ENCODE data around the gene EHMT1. TPM values are rescaled to one million over a fixed set of nuclear protein-coding genes. Genes with fewer than 3 reads are reported as not detected.

The EHMT1 gene
- total and polyA plus RNA-seq, 2 donors = 37.3 to 56.9 TPM

GRCh38 chr9:137670391-137671195 lies 51.8 kb downstream of the EHMT1 start:
- 84% methylated on average over 25 of the region's 25 CpGs for WGBS
- no peaks in the 10 kb centered on the region for H3K27me3 ChIP-seq (ENCODE audit: control insufficient read depth in 2 of 2, insufficient read depth in 1 of 2, low read length in 1 of 2)
- no peak overlapping the region for H3K4me3 ChIP-seq (ENCODE audit: low read length in 2 of 2)
- no peak for DNase-seq (ENCODE audit: low read depth in 6 of 9, low spot score in 9 of 9)
- peaks cover 5 to 15% of the 10 kb centered on the region in 2 donors for H3K36me3 ChIP-seq (ENCODE audit: control insufficient read depth in 2 of 2, insufficient read depth in 2 of 2, low read length in 1 of 2)
- H3K4me1 ChIP-seq (ENCODE audit: control insufficient read depth in 2 of 2, insufficient read depth in 2 of 2, low read length in 2 of 2) = peaks cover 0 to 24% of the 10 kb centered on the region in 2 donors
- H3K9me3 ChIP-seq (ENCODE audit: control insufficient read depth in 2 of 2, insufficient read depth in 1 of 2, low read length in 1 of 2) = no peaks in the 10 kb centered on the region
- H3K27ac ChIP-seq (ENCODE audit: low read depth in 1 of 2, low read length in 1 of 2) = no peak overlapping the region

- DNase-seq (ENCODE audit: low read depth in 6 of 9, low spot score in 9 of 9) = no peak
- H3K27ac ChIP-seq (ENCODE audit: low read depth in 1 of 2, low read length in 1 of 2) = no peak overlapping the region
- peaks cover 0 to 23% of the 10 kb centered on the region in 2 donors for H3K4me1 ChIP-seq (ENCODE audit: control insufficient read depth in 2 of 2, insufficient read depth in 2 of 2, low read length in 2 of 2)
- H3K36me3 ChIP-seq (ENCODE audit: control insufficient read depth in 2 of 2, insufficient read depth in 2 of 2, low read length in 1 of 2) = peaks cover 0 to 9% of the 10 kb centered on the region in 2 donors
- H3K9me3 ChIP-seq (ENCODE audit: control insufficient read depth in 2 of 2, insufficient read depth in 1 of 2, low read length in 1 of 2) = no peaks in the 10 kb centered on the region
- H3K4me3 ChIP-seq (ENCODE audit: low read length in 2 of 2) = no peak overlapping the region
- WGBS = 94% methylated on average over 3 of the region's 3 CpGs
- no peaks in the 10 kb centered on the region for H3K27me3 ChIP-seq (ENCODE audit: control insufficient read depth in 2 of 2, insufficient read depth in 1 of 2, low read length in 1 of 2)
Measured at GRCh38 chr9:137671196-137671538, 52.4 kb downstream of the EHMT1 start.

DNA sequence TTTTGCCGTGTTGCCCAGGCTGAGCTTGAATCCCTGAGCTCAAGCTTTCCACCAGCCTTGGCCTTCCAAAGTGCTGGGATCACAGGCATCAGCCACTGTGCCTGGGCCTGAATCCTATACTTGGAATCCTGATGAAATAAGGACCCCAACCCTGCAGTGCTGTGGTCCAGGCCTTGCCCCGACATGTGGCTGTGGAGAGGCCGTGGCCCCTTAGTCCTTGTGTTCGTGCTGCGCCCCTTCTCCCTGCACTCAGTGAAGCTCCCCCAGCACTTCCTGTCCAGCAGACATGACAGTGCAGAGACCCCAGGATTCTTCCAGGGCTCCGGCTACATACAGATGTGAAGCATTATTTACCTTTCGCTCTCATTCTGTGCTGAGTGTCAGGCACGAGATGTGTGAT lies 52.9 kb downstream of the EHMT1 start:
- Histone ChIP-seq H3K27me3 (ENCODE audit: control insufficient read depth in 2 of 2, insufficient read depth in 1 of 2, low read length in 1 of 2) (no peaks in the 10 kb centered on the region), H3K27ac (ENCODE audit: low read depth in 1 of 2, low read length in 1 of 2) (no peak overlapping the region), H3K36me3 (ENCODE audit: control insufficient read depth in 2 of 2, insufficient read depth in 2 of 2, low read length in 1 of 2) (peaks cover 0 to 8% of the 10 kb centered on the region in 2 donors), H3K4me1 (ENCODE audit: control insufficient read depth in 2 of 2, insufficient read depth in 2 of 2, low read length in 2 of 2) (peaks cover 0 to 17% of the 10 kb centered on the region in 2 donors), H3K9me3 (ENCODE audit: control insufficient read depth in 2 of 2, insufficient read depth in 1 of 2, low read length in 1 of 2) (no peaks in the 10 kb centered on the region), H3K4me3 (ENCODE audit: low read length in 2 of 2) (no peak overlapping the region)
- DNase-seq (ENCODE audit: low read depth in 6 of 9, low spot score in 9 of 9) = no peak
- 96% methylated on average over 8 of the region's 8 CpGs for WGBS

- Histone ChIP-seq H3K36me3 (ENCODE audit: control insufficient read depth in 2 of 2, insufficient read depth in 2 of 2, low read length in 1 of 2) (peaks cover under 1 to 13% of the 10 kb centered on the region in 2 donors), H3K4me3 (ENCODE audit: low read length in 2 of 2) (no peak overlapping the region), H3K27me3 (ENCODE audit: control insufficient read depth in 2 of 2, insufficient read depth in 1 of 2, low read length in 1 of 2) (no peaks in the 10 kb centered on the region), H3K4me1 (ENCODE audit: control insufficient read depth in 2 of 2, insufficient read depth in 2 of 2, low read length in 2 of 2) (peaks cover 0 to 12% of the 10 kb centered on the region in 2 donors), H3K27ac (ENCODE audit: low read depth in 1 of 2, low read length in 1 of 2) (no peak overlapping the region), H3K9me3 (ENCODE audit: control insufficient read depth in 2 of 2, insufficient read depth in 1 of 2, low read length in 1 of 2) (no peaks in the 10 kb centered on the region)
- peak in 8 of 9 donors; percentile 21 to 71 (median 33) for DNase-seq (ENCODE audit: low read depth in 6 of 9, low spot score in 9 of 9)
- WGBS = 63% methylated on average over 13 of the region's 13 CpGs
Measured at GRCh38 chr9:137672907-137673791, 54.3 kb downstream of the EHMT1 start.

- 96% methylated on average over 10 of the region's 10 CpGs for WGBS
Measured at GRCh38 chr9:137673886-137674285, 55.1 kb downstream of the EHMT1 start.

DNA sequence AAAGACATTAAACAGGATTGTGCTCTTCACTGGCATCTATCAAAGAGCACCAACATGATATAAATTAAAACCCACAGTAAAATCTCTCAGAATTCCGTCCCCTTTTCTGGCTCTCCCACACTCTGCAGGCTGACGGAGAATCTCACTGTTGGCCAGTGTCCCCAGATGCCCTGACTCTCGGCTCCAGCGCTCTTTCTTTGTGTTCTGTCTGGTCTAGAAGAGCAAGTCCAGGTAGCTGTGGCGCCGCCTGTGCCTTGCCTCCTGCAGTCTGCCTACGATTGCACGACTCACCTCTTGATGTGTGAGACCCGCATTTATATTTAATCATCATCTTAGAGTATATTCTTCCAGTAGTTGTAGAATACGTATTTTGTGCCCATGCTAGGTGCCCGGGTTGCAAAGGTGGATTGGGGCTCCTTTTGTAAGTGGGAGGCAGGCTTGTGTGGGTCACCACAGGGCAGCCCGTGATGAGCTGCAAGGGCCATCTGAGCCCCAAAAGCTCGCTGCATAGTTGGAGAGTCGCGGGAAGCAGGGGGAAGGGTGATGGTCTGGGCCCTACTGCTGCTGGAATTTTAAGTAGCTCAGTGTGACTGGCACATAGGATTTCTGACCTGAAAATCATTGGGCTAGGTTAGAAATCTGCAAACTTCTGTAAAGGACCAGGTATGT lies 55.6 kb downstream of the EHMT1 start:
- 94% methylated on average over 15 of the region's 15 CpGs for WGBS
- H3K36me3 ChIP-seq (ENCODE audit: control insufficient read depth in 2 of 2, insufficient read depth in 2 of 2, low read length in 1 of 2) = peaks cover 3 to 12% of the 10 kb centered on the region in 2 donors
- no peak for DNase-seq (ENCODE audit: low read depth in 6 of 9, low spot score in 9 of 9)
- H3K4me3 ChIP-seq (ENCODE audit: low read length in 2 of 2) = no peak overlapping the region
- H3K27me3 ChIP-seq (ENCODE audit: control insufficient read depth in 2 of 2, insufficient read depth in 1 of 2, low read length in 1 of 2) = no peaks in the 10 kb centered on the region
- H3K4me1 ChIP-seq (ENCODE audit: control insufficient read depth in 2 of 2, insufficient read depth in 2 of 2, low read length in 2 of 2) = peaks cover 0 to 25% of the 10 kb centered on the region in 2 donors
- H3K9me3 ChIP-seq (ENCODE audit: control insufficient read depth in 2 of 2, insufficient read depth in 1 of 2, low read length in 1 of 2) = no peaks in the 10 kb centered on the region
- no peak overlapping the region for H3K27ac ChIP-seq (ENCODE audit: low read depth in 1 of 2, low read length in 1 of 2)

More at GRCh38 chr9:137673886-137674285, 55.1 kb downstream of the EHMT1 start:
- Histone ChIP-seq H3K27ac (ENCODE audit: low read depth in 1 of 2, low read length in 1 of 2) (no peak overlapping the region), H3K4me3 (ENCODE audit: low read length in 2 of 2) (no peak overlapping the region), H3K27me3 (ENCODE audit: control insufficient read depth in 2 of 2, insufficient read depth in 1 of 2, low read length in 1 of 2) (no peaks in the 10 kb centered on the region), H3K36me3 (ENCODE audit: control insufficient read depth in 2 of 2, insufficient read depth in 2 of 2, low read length in 1 of 2) (peaks cover 3 to 17% of the 10 kb centered on the region in 2 donors), H3K4me1 (ENCODE audit: control insufficient read depth in 2 of 2, insufficient read depth in 2 of 2, low read length in 2 of 2) (peaks cover 0 to 19% of the 10 kb centered on the region in 2 donors), H3K9me3 (ENCODE audit: control insufficient read depth in 2 of 2, insufficient read depth in 1 of 2, low read length in 1 of 2) (no peaks in the 10 kb centered on the region)
- no peak for DNase-seq (ENCODE audit: low read depth in 6 of 9, low spot score in 9 of 9)

DNA sequence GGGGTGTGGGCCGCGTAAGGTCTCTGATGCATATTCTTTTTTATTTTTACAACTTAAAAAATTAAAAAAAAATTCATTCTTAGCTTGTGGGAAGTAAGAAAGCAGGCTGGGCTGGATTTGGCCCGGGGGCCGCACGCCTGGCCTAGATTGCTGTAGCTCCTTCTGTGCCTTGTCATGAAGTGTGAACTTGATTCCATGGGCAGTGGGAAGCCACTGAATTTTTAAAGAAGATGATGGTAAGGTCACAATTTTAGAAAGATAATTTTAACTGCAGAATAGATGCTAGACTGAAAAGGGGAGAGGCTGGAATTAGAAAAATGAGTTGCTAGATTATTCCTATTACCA lies 56.1 kb downstream of the EHMT1 start:
- H3K27me3 ChIP-seq (ENCODE audit: control insufficient read depth in 2 of 2, insufficient read depth in 1 of 2, low read length in 1 of 2) = no peaks in the 10 kb centered on the region
- H3K27ac ChIP-seq (ENCODE audit: low read depth in 1 of 2, low read length in 1 of 2) = no peak overlapping the region
- H3K36me3 ChIP-seq (ENCODE audit: control insufficient read depth in 2 of 2, insufficient read depth in 2 of 2, low read length in 1 of 2) = peaks cover 3 to 10% of the 10 kb centered on the region in 2 donors
- H3K4me3 ChIP-seq (ENCODE audit: low read length in 2 of 2) = no peak overlapping the region
- no peaks in the 10 kb centered on the region for H3K9me3 ChIP-seq (ENCODE audit: control insufficient read depth in 2 of 2, insufficient read depth in 1 of 2, low read length in 1 of 2)
- H3K4me1 ChIP-seq (ENCODE audit: control insufficient read depth in 2 of 2, insufficient read depth in 2 of 2, low read length in 2 of 2) = peaks cover 3 to 30% of the 10 kb centered on the region in 2 donors
- over 99% methylated on average over 5 of the region's 5 CpGs for WGBS
- DNase-seq (ENCODE audit: low read depth in 6 of 9, low spot score in 9 of 9) = no peak

DNA sequence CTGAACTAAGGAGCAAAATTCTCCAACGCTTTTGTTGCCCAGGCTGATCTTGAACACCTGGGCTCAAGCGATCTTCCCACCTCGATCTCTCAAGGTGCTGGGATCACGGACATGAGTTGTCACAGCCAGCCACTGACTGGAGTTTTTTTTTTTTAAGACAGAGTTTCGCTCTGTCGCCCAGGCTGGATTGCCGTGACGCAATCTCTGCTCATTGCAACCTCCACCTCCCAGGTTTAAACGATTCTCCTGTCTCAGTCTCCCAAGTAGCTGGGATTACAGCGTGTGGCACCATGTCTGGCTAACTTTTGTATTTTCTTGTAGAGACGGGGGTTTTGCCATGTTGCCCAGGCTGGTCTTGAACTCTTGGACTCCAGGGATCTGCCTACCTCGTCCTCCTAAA lies 58.2 kb downstream of the EHMT1 start:
- Histone ChIP-seq H3K27me3 (ENCODE audit: control insufficient read depth in 2 of 2, insufficient read depth in 1 of 2, low read length in 1 of 2) (no peaks in the 10 kb centered on the region), H3K27ac (ENCODE audit: low read depth in 1 of 2, low read length in 1 of 2) (no peak overlapping the region), H3K9me3 (ENCODE audit: control insufficient read depth in 2 of 2, insufficient read depth in 1 of 2, low read length in 1 of 2) (no peaks in the 10 kb centered on the region), H3K4me1 (ENCODE audit: control insufficient read depth in 2 of 2, insufficient read depth in 2 of 2, low read length in 2 of 2) (peaks cover 6 to 34% of the 10 kb centered on the region in 2 donors), H3K4me3 (ENCODE audit: low read length in 2 of 2) (no peak overlapping the region), H3K36me3 (ENCODE audit: control insufficient read depth in 2 of 2, insufficient read depth in 2 of 2, low read length in 1 of 2) (peaks cover 5 to 10% of the 10 kb centered on the region in 2 donors)
- no peak for DNase-seq (ENCODE audit: low read depth in 6 of 9, low spot score in 9 of 9)
- WGBS = 97% methylated on average over 12 of the region's 12 CpGs
